ENCODE data around the gene IL2RA. TPM values are rescaled to one million over a fixed set of nuclear protein-coding genes. Genes with fewer than 3 reads are reported as not detected.
A peak's percentile ranks its signal among the peaks of the same experiment; 100 is the strongest.

IL2RA gene
- total and polyA plus RNA-seq, 9 of the 15 experiments (the other 6 are each of a cell fraction or from before 2014, with no cell fraction given) = 0.95 TPM; not detected in 8

DNA sequence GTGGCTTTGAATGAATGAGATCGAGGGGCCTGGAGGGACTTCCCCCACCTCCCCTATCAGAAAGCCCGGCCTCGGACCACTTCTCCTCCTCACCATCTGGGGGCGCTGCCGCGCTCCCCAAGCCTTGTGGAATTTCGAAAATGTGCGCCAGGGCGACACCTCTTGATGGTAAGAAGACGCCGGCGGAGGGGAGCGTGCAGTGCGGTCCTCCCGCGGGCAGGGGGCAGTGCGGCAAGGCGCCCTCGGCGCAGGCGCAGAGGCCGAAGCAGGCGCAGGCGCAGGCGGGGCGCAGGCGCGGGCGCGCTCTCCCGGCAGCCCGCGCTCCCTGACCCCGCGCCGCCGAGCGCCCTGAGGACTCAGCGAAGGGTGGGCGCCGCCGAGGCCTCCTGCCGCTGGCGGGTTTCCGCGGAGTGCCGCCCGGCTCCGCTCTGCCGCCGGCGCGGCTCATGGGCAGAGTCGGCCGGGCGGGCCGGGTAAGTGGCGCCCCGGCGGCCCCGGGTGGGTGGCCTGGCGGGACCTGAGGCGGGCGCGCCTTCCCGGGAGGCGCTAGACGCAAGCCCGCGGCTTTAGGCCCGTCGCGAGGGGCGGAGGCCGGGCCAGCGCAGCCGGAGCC lies 26.7 kb upstream of the IL2RA start, which contains the start of gene RBM17 (continued):
- no peak for TF ChIP-seq TFAM (CRISPR knock-in tag; conservative IDR thresholded peaks at IDR 0.05)
- TF ChIP-seq POLR2A (conservative IDR thresholded peaks at IDR 0.05) = no peak
- TF ChIP-seq KDM2B (CRISPR knock-in tag; IDR thresholded peaks at IDR 0.05) = no peak
- no peak for TF ChIP-seq POLR2B (IDR thresholded peaks at IDR 0.05; ENCODE audit: low read depth, partially characterized antibody)
- TF ChIP-seq, protein P1, sequence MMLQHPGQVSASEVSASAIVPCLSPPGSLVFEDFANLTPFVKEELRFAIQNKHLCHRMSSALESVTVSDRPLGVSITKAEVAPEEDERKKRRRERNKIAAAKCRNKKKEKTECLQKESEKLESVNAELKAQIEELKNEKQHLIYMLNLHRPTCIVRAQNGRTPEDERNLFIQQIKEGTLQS (IDR thresholded peaks at IDR 0.05) = no peak
- TF ChIP-seq, protein P1 (CRISPR knock-in tag; conservative IDR thresholded peaks at IDR 0.05) = 0 out of 2 replicates have a peak, but pooled peaks have one; percentile 26
- no peak for TF ChIP-seq FOXJ3 (CRISPR knock-in tag; IDR thresholded peaks at IDR 0.05)
- TF ChIP-seq HEY1 (CRISPR knock-in tag; IDR thresholded peaks at IDR 0.05; ENCODE audit: borderline replicate concordance) = no peak
- TF ChIP-seq, protein P2, sequence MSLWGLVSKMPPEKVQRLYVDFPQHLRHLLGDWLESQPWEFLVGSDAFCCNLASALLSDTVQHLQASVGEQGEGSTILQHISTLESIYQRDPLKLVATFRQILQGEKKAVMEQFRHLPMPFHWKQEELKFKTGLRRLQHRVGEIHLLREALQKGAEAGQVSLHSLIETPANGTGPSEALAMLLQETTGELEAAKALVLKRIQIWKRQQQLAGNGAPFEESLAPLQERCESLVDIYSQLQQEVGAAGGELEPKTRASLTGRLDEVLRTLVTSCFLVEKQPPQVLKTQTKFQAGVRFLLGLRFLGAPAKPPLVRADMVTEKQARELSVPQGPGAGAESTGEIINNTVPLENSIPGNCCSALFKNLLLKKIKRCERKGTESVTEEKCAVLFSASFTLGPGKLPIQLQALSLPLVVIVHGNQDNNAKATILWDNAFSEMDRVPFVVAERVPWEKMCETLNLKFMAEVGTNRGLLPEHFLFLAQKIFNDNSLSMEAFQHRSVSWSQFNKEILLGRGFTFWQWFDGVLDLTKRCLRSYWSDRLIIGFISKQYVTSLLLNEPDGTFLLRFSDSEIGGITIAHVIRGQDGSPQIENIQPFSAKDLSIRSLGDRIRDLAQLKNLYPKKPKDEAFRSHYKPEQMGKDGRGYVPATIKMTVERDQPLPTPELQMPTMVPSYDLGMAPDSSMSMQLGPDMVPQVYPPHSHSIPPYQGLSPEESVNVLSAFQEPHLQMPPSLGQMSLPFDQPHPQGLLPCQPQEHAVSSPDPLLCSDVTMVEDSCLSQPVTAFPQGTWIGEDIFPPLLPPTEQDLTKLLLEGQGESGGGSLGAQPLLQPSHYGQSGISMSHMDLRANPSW (CRISPR knock-in tag; IDR thresholded peaks at IDR 0.05) = no peak
- TF ChIP-seq PRPF4 (IDR thresholded peaks at IDR 0.05; ENCODE audit: insufficient read depth, low read depth, low read length, poor library complexity, severe bottlenecking) = no peak
- TF ChIP-seq NCOA2 (IDR thresholded peaks at IDR 0.05; ENCODE audit: partially characterized antibody in 2 of 2) = peak in 1 of 2 experiments; percentile 16
- 0 out of 2 replicates have a peak, but pooled peaks have one; percentile 47 for TF ChIP-seq PML (IDR thresholded peaks at IDR 0.05; ENCODE audit: low read length)
- no peak for TF ChIP-seq ZNF551 (CRISPR knock-in tag; IDR thresholded peaks at IDR 0.05)
- TF ChIP-seq, protein P3, sequence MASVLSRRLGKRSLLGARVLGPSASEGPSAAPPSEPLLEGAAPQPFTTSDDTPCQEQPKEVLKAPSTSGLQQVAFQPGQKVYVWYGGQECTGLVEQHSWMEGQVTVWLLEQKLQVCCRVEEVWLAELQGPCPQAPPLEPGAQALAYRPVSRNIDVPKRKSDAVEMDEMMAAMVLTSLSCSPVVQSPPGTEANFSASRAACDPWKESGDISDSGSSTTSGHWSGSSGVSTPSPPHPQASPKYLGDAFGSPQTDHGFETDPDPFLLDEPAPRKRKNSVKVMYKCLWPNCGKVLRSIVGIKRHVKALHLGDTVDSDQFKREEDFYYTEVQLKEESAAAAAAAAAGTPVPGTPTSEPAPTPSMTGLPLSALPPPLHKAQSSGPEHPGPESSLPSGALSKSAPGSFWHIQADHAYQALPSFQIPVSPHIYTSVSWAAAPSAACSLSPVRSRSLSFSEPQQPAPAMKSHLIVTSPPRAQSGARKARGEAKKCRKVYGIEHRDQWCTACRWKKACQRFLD (CRISPR knock-in tag; IDR thresholded peaks at IDR 0.05) = no peak
- no peak for TF ChIP-seq PCBP1 (IDR thresholded peaks at IDR 0.05; ENCODE audit: low read depth, low read length, poor library complexity, severe bottlenecking)
- TF ChIP-seq CREM (IDR thresholded peaks at IDR 0.05; ENCODE audit: low read depth) = peak; percentile 78
- TF ChIP-seq NFIC (IDR thresholded peaks at IDR 0.05) = 0 out of 2 replicates have a peak, but pooled peaks have one; percentile 18
- no peak for TF ChIP-seq ZNF140 (CRISPR knock-in tag; IDR thresholded peaks at IDR 0.05)
- TF ChIP-seq TGIF2 (CRISPR knock-in tag; IDR thresholded peaks at IDR 0.05) = no peak
- TF ChIP-seq, protein P4, sequence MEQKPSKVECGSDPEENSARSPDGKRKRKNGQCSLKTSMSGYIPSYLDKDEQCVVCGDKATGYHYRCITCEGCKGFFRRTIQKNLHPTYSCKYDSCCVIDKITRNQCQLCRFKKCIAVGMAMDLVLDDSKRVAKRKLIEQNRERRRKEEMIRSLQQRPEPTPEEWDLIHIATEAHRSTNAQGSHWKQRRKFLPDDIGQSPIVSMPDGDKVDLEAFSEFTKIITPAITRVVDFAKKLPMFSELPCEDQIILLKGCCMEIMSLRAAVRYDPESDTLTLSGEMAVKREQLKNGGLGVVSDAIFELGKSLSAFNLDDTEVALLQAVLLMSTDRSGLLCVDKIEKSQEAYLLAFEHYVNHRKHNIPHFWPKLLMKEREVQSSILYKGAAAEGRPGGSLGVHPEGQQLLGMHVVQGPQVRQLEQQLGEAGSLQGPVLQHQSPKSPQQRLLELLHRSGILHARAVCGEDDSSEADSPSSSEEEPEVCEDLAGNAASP (IDR thresholded peaks at IDR 0.05) = no peak
- no peak for TF ChIP-seq YBX1 (IDR thresholded peaks at IDR 0.05)
- TF ChIP-seq, protein P5, sequence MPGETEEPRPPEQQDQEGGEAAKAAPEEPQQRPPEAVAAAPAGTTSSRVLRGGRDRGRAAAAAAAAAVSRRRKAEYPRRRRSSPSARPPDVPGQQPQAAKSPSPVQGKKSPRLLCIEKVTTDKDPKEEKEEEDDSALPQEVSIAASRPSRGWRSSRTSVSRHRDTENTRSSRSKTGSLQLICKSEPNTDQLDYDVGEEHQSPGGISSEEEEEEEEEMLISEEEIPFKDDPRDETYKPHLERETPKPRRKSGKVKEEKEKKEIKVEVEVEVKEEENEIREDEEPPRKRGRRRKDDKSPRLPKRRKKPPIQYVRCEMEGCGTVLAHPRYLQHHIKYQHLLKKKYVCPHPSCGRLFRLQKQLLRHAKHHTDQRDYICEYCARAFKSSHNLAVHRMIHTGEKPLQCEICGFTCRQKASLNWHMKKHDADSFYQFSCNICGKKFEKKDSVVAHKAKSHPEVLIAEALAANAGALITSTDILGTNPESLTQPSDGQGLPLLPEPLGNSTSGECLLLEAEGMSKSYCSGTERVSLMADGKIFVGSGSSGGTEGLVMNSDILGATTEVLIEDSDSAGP (CRISPR knock-in tag; IDR thresholded peaks at IDR 0.05) = no peak
